ENCODE measurements around the gene ATP8B1.

- TF ChIP-seq, protein P1, sequence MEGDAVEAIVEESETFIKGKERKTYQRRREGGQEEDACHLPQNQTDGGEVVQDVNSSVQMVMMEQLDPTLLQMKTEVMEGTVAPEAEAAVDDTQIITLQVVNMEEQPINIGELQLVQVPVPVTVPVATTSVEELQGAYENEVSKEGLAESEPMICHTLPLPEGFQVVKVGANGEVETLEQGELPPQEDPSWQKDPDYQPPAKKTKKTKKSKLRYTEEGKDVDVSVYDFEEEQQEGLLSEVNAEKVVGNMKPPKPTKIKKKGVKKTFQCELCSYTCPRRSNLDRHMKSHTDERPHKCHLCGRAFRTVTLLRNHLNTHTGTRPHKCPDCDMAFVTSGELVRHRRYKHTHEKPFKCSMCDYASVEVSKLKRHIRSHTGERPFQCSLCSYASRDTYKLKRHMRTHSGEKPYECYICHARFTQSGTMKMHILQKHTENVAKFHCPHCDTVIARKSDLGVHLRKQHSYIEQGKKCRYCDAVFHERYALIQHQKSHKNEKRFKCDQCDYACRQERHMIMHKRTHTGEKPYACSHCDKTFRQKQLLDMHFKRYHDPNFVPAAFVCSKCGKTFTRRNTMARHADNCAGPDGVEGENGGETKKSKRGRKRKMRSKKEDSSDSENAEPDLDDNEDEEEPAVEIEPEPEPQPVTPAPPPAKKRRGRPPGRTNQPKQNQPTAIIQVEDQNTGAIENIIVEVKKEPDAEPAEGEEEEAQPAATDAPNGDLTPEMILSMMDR (IDR thresholded peaks at IDR 0.05): no peak
- no peak for TF ChIP-seq POLR2A (IDR thresholded peaks at IDR 0.05)
These were observed 23.1 kb upstream of the ATP8B1 start for GRCh38 chr18:57826252-57826651.

Measured in stomach (tissue), 4 donors.